Heart left ventricle (tissue), 13 donors: ENCODE results near the gene NR0B2.

ENCODE experiments used
- POLR2A ChIP-seq, 2 donors: fragments of 450-650 bp; IDR thresholded peaks; one replicate each; pipeline ENCODE4 v1.6.1; 2017; ENCODE audit warnings: antibody characterized with exemption in 2 of 2, mild to moderate bottlenecking in 2 of 2, moderate library complexity in 2 of 2
- TF ChIP-seq, protein P1 (sequence below), 12 donors: fragments of 200-600 bp; sonication (generic) in 4 of 12; IDR thresholded peaks; one replicate each; pipeline versions ENCODE4 v1.5.0 to v1.8.0; 2018 to 2022; ENCODE audit warnings: antibody characterized with exemption in 12 of 12, mild to moderate bottlenecking in 5 of 12
- donor health status: ischemic (EF 13 %, LVEDD 7.1; RV severe dilation, severe dysfunction).
- donor health status: DM: no; HTN: yes; CAD: no.
- donor health status: DM: no; HTN: no; CAD: no.
- donor health status: ischemic (EF 25% LVEDD 6.9; RV normal size, moderate dysfunction).
- donor health status: ischemic (EF 25% LVEDD 5.7; RV mildly dilated, moderate dysfunction).
- donor health status: ischemic (EF 35%, LVEDD 5.7; RV mildly dilated, moderate dysfunction).
- donor health status: nonischemic (EF 11% LVEDD 7.7; RV severe dilation, severe dysfunction).
- donor health status: DM: yes; HTN: yes; CAD: no.
- donor health status: PGD.
- donor health status: ischemic (EF 29% LVEDD 5.4; RV normal size, mild dysfunction).
- donor health status: nonischemic (EF 23%, LVEDD 6.1; RV moderate dilation, normal function).

DNA sequence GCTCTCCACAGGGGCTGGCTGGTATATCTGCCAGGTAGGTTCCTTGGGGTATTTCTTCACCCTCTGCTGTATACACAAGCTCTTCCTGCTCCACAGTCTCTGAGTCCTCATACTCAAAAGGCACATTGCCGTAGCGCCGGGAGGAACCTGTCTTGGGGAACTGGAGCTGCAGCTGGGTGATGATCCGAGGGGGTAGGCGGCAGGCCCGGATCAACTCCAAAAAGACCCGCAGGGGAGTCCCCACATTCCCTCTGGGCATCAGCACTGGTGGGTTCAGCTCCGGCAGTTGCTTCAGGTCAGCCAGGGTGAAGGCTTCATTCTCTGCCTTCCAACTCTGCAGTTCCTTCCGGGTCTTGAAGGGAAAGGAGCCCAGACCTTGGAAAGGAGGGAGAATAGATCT is 16.4 kb downstream of the NR0B2 start:
- TF ChIP-seq, protein P1, sequence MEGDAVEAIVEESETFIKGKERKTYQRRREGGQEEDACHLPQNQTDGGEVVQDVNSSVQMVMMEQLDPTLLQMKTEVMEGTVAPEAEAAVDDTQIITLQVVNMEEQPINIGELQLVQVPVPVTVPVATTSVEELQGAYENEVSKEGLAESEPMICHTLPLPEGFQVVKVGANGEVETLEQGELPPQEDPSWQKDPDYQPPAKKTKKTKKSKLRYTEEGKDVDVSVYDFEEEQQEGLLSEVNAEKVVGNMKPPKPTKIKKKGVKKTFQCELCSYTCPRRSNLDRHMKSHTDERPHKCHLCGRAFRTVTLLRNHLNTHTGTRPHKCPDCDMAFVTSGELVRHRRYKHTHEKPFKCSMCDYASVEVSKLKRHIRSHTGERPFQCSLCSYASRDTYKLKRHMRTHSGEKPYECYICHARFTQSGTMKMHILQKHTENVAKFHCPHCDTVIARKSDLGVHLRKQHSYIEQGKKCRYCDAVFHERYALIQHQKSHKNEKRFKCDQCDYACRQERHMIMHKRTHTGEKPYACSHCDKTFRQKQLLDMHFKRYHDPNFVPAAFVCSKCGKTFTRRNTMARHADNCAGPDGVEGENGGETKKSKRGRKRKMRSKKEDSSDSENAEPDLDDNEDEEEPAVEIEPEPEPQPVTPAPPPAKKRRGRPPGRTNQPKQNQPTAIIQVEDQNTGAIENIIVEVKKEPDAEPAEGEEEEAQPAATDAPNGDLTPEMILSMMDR (IDR thresholded peaks at IDR 0.05) = no peak
- no peak for TF ChIP-seq POLR2A (IDR thresholded peaks at IDR 0.05)
